Measurements from ENCODE around the gene WNK1.
"Not testable (repeated sequence)": the region's sequence is repeated elsewhere in the genome, so short reads cannot be mapped to it uniquely, and the experiment has no call there.

Gene WNK1

DNA sequence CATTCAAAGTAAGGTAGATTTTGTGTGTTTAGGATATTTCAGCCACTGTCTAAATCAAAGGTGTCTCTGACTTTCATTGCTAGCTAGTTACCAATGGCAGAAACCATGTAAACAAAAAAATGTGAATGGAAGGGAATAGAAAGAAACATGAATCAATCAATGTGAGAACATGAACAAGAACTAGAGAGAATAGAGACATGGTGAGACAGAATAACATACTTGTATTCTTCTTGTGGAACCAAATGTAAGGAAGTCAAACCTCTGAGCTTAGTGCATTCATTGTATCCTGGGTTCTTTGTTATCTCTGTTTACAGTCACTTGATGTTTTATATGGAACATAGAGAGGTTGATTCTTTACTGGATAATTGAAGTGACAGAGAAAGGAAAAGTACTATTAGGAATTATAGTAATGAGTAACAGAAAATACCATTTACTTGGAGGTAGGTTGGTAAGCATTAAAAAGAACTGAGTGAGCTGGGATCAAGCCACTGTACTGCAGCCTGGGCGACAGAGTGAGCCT lies 2.6 kb upstream of the WNK1 start:
- DNase-seq, result no peak

GRCh38 chr12:750366-751191 lies 1.8 kb upstream of the WNK1 start:
- DNase-seq, result peak; percentile 12

GRCh38 chr12:751192-751998 lies 984 bp upstream of the WNK1 start:
- DNase-seq, result peak; percentile 97

GRCh38 chr12:752695-753610 lies 574 bp downstream of the WNK1 start:
- DNase-seq, result peak; percentile 6

DNA sequence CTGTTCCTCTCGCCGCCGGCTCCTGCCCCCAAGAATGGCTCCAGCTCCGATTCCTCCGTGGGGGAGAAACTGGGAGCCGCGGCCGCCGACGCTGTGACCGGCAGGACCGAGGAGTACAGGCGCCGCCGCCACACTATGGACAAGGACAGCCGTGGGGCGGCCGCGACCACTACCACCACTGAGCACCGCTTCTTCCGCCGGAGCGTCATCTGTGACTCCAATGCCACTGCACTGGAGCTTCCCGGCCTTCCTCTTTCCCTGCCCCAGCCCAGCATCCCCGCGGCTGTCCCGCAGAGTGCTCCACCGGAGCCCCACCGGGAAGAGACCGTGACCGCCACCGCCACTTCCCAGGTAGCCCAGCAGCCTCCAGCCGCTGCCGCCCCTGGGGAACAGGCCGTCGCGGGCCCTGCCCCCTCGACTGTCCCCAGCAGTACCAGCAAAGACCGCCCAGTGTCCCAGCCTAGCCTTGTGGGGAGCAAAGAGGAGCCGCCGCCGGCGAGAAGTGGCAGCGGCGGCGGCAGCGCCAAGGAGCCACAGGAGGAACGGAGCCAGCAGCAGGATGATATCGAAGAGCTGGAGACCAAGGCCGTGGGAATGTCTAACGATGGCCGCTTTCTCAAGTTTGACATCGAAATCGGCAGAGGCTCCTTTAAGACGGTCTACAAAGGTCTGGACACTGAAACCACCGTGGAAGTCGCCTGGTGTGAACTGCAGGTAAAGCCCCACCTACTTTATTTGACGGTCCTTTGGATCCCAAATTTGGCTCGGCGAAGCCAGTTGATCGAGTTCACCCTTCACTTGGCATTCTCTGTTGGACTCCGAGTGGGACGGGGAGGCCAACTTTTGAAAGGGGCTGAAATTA lies 1.5 kb downstream of the WNK1 start:
- peak; percentile 30 for DNase-seq

DNA sequence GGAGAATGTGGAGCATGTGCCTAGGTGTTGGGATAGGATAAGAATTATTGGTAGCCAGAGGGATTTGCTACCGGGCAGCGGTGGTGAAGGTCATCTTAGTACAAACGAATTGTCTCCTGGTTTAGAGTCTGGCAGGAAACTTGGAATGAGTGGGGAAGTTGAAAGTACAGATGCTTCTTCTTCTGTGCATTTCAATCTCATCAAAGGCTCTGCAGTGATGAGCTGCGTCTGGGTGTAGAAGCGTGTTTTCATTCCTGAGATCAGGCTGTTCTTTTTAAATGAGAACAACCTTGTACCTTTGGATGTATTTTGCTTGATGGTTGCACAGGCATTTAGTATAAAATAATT lies 2.1 kb downstream of the WNK1 start:
- no peak for DNase-seq

- peak; percentile 65 for DNase-seq
Measured at GRCh38 chr12:754851-755562, 2.6 kb downstream of the WNK1 start.

DNA sequence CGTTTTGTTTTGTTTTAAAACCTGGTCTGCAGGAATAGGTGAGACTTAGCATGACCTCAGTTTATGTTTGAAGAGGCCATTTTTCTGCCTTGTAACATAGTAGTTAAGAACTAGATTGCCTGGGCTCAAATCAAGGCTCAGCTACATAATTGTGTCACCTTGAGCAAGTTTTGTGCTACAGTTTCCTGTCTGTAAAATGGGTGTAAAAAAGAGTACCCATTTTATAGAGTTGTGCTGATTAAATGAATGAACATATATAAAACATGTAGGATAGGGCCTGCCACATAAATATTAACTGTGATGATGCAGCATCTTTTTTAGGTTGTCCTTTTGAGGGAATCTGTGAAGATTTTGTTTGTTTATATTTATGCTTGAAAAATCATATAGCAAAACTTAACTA lies 7.2 kb downstream of the WNK1 start:
- DNase-seq, result no peak

- no peak for DNase-seq
Measured at GRCh38 chr12:761256-761655, 8.9 kb downstream of the WNK1 start.

GRCh38 chr12:765840-766239 lies 13.5 kb downstream of the WNK1 start:
- no peak for DNase-seq

DNA sequence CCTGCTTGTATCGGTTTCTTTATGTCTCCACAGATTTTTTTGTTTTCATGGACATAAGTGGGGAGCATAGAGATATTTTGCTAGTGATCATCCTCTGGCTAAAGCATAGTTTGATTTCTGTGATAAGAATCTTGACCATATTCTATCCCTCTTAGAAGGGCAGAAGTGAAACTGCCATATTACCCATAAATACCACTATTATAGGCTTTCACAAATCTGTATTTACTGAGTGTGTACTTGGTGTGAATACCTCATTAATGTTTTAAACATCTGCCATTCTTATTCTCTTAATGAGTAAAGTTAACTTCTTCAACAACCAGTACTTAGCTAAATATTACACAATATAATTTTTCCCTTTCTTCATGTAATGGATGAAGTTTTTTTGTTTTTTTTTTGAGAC lies 16.1 kb downstream of the WNK1 start:
- DNase-seq, result peak; percentile 45

GRCh38 chr12:770479-770878 lies 18.1 kb downstream of the WNK1 start:
- DNase-seq, result peak; percentile 50

DNA sequence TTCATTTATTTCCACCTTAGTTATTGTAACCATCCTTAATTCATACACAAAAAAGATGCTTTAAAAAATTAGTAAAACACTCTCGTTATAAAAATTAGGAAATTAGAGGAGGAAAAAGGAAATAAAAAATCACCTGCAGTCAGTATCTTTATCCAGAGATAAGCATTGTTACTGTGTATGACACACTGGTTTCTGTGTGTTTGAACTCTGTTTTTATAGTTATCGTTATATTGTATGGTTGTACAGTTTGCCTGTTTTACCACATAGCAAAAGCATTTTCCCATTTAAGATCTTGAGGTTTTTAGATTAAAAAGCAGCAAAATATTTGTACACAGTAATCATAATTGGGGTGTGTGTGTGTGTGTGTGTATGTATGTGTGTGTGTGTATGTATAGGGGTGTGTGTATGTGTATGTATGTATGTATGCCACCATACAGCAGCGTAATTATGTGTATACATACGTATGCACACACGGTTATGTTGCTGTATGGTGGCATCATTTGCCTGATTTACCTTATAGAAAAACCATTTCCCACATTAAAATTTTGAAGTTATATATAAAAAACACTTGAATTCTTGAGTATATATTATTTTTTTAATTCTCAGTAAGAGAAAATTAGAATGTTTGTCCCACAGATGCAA lies 19.8 kb downstream of the WNK1 start:
- DNase-seq, result no peak

DNA sequence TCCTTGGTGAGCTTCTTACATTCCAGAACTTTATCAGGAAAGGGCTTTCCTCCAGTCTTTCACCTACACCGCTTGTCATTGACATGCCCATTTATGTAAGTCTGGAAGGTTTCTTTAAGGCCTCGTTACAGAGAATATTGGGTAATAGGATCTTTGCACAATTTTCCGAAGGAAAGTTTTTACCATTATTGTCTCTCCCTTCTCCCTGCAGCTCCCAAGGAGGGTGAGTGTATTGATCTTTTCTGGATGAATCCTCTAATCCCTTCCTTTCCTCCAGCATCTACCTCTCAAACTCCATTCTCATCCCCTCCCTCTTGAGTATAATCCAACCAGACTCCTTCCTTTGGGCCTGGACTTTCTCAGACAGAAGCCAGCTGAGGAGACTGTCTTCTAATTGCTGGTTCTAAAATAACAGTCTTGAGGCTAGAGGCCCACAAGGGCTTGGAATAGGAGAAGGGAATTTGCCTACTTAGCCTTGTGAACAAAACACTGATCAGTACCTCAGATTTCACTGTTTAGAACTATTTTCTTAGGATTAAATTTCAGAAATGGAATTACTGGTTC lies 21.8 kb downstream of the WNK1 start:
- no peak for DNase-seq

DNA sequence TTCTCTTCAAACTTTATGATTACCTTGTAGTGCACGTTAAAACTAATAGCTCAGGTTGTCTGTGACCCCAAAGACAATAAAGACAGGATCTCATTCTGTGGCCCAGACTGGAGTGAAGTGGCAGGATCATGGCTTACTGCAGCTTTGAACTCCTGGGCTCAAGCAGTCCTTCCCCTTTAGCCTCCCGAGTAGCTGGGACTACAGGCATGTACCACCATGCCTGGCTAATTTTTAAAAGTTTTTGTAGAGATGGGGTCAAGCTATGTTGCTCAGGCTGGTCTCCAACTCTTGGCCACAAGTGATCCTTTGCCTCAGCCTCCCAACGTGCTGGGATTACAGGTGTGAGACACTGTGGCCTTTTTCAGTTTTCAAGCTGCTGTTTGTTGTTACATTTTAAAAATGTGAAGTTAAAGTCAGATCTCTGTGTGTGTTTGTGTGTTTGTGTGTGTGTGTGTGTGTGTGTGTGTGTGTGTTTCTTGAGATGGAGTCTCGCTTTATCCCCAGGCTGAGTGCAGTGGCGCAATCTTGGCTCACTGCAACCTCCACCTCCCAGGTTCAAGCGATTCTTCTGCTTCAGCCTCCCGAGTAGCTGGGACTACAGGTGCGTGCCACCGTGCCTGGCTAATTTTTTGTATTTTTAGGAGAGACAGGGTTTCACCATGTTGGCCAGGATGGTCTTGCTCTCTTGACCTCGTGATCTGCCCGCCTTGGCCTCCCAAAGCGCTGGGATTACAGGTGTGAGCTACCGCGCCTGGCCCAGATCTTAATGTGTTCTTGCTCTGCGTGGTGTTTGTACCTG lies 23.8 kb downstream of the WNK1 start:
- DNase-seq, result not testable (repeated sequence)

- not testable (repeated sequence) for DNase-seq
Measured at GRCh38 chr12:776772-777373, 24.5 kb downstream of the WNK1 start.

- DNase-seq, result no peak
Measured at GRCh38 chr12:777550-778047, 25.2 kb downstream of the WNK1 start.

DNA sequence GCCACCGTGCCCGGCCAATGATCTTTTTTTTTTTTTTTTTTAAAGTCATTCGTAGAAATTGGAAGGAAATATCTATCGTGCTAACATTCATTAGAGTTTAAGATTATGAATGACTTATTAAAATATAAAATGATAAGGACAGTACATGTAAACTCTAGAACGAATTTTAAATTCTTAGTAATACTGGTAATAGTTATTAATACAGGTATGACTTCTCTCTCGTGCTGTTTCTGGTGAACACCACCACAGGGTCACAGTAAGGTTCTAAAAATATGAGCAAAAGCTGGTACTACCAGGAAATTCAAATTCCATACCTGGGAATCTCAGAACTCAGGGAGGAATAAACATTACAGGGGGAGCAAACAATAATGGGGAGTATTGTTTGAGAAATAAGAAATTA lies 26.2 kb downstream of the WNK1 start:
- DNase-seq, result no peak

Data from MV-4-11 (cell line).